GM19438 (cell line): ENCODE measurements around the gene PALD1.
"Not testable (repeated sequence)": the region's sequence is repeated elsewhere in the genome, so short reads cannot be mapped to it uniquely, and the experiment has no call there.

ENCODE experiments used
- ATAC-seq: cut with Tn5 transposase; IDR thresholded peaks from one replicate; pipeline ENCODE4 v1.9.1; 2021; ENCODE audit warnings: low read depth; ENCODE audit not compliant: unreplicated experiment

The PALD1 gene

GRCh38 chr10:70481831-70482530, 3.4 kb downstream of the PALD1 start:
- ATAC-seq: no peak

- no peak for ATAC-seq
These were observed 4.6 kb downstream of the PALD1 start for GRCh38 chr10:70482982-70483760.

DNA sequence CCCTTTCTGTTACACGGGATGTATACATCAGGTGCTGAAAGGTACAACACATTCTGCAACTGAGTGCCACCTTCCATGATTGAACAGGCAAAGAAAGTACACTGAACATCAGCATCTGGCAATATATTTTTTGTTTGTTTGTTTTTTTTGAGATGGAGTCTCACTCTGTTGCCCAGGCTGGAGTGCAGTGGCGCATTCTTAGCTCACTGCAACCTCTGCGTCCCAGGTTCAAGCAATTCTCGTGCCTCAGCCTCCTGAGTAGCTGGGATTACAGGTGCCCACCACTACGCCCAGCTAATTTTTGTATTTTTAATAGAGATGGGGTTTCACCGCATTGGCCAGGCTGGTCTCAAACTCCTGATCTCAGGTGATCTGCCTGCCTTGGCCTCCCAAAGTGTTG, 5.3 kb downstream of the PALD1 start:
- not testable (repeated sequence) for ATAC-seq

DNA sequence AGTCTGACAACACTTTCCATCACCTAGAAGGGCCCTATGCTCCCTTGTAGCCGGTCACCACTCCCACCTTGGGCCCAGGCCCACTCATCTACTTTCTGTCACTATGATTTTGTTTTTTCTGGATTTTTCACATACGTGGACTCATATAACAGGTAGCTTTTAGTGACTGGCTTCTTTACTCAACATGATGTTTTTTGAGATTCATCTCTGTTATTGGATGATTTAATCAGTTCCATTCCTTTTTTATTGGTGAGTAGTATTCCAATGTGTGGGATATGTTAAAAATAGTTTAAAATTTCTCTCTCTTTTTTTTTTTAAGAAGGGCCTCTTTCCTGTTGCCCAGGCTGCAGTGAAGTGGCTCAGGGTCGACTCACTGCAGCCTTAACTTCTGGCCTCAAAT, 9.3 kb downstream of the PALD1 start:
- ATAC-seq: no peak

DNA sequence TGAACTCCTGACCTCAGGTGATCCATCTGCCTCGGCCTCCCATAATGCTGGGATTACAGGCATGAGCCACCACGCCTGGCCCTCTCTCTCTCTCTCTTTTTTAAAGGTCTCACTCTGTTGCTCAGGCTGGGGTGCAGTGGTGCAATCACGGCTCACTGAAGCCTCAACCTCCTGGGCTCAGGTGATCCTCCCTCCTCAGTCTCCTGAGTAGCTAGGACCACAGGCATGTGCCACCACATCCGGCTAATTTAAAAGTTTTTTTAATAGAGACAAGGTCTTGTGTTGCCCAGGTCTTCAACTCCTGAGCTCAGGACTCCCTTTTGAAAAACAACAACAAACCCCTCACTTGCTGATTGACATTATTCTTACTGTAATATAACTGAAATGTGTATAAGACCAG, 11.6 kb downstream of the PALD1 start:
- no peak for ATAC-seq

- no peak for ATAC-seq
These were observed 13.0 kb downstream of the PALD1 start for GRCh38 chr10:70491614-70492013.

- ATAC-seq: no peak
These were observed 14.5 kb downstream of the PALD1 start for GRCh38 chr10:70492786-70493659.

DNA sequence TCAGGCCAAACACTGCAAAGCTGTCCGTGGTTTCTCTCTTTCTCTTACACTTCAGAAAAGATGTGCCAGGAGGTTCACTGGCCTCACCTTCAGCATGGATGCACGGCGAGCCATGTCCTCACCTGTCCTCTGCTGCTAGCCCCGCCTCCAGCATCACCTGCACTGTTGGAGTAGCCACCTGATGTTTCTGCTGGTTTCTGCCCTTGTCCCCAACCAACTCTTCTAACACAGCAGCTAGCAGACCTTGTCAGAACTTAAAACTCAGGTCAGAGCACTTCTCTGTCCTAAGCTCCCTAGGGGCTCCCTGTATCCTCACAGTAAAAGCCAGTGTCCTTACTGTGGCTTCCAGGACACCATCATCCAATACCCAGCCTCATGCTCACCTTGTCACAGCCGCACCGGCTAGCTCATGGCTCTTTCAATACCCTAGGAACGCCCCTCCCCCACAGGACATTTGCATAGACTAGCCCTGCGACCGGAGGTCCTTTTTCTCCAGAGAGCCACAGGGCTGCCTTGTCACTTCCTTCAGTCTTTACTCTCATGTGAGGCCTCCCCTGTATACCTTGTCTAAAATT, 15.2 kb downstream of the PALD1 start:
- peak; percentile 67 for ATAC-seq

DNA sequence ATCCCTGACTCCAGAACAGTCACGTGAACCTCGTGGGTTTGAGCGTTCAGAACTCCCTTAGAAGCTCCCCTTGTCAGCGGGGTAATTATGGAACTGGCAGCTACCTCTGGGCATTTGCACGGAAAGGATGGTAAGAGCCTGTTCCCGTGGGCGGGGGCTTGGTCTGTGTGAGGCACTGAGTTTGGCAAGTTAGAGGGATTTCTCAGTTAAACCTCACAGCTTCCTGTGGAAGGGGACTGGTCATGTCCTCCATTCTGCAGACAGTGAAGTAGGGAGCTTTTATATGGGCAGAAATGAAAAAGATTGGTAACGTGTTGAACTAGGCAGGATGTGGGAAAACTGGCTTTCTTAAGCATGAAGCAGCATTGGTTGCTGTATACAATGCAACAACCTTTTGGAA, 16.0 kb downstream of the PALD1 start:
- no peak for ATAC-seq

- ATAC-seq: no peak
These were observed 16.4 kb downstream of the PALD1 start for GRCh38 chr10:70494966-70495365.

DNA sequence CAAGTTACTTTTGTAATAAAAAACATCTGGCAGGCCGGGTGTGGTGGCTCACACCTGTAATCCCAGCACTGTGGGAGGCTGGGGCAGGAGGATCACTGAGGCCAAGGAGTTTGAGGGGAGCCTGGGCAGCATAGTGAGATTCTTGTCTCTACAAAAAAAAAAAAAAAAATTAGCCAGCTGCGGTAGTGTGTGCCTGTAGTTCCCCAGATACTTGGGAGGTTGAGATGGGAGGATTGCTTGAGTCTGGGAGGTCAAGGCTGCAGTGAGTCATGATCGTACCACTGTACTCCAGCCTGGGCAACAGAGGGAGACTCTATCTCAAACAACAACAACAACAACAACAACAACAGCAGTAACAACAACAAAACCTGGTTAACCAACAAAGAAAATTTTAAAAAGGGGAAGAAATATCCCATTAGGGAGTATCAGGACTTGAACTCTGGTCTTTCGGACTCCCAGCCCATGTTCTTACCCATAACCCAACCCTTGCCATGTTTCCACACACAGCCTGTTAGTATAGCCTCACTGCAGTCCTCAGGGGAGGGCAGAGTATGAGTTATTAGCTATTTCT, 17.2 kb downstream of the PALD1 start:
- ATAC-seq: no peak

DNA sequence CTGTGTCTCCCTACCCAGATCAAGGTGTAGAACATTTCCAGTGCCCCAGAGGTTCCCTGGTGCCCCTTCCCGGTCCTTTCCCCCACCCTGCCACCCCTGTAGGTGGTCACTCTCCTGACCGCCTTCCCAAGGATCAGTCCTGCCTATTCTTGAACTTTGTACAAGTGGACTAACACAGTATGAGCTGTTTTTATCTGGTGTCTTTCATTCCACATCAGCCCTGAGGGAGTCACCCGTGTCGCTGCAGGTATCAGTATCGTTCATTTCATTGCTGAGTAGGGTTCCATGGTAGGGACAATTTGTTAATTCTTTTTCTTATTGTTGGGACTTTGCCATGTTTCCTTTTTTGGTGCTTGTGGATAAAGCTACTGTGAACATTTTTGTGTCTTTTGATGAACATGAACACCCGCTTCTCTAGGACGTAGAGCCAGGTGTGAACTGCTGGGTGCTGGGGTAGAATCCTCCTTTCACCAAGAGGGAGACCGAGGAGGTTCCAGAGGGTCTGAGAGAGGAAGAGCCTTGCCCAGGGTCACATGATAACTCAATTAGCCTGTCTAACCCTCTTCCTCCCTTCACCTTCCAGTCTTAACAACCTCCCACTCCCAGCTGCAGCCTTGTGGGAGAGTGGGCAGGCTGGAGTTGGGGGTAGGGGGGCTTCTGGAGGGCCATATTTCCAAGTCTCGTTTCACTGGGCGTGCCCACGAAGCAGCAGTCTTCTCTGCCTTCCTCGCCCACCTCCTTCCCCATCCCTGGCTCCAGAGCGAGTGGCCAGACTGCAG, 18.0 kb downstream of the PALD1 start:
- ATAC-seq: no peak

GRCh38 chr10:70497120-70497545, 18.6 kb downstream of the PALD1 start:
- no peak for ATAC-seq

- ATAC-seq: no peak
These were observed 20.6 kb downstream of the PALD1 start for GRCh38 chr10:70498970-70499835.

GRCh38 chr10:70499836-70500167, 21.2 kb downstream of the PALD1 start:
- ATAC-seq: no peak

- ATAC-seq: no peak
These were observed 21.8 kb downstream of the PALD1 start for GRCh38 chr10:70500368-70500767.

- no peak for ATAC-seq
These were observed 22.3 kb downstream of the PALD1 start for GRCh38 chr10:70500812-70501301.

GRCh38 chr10:70502406-70502805, 23.8 kb downstream of the PALD1 start:
- no peak for ATAC-seq

DNA sequence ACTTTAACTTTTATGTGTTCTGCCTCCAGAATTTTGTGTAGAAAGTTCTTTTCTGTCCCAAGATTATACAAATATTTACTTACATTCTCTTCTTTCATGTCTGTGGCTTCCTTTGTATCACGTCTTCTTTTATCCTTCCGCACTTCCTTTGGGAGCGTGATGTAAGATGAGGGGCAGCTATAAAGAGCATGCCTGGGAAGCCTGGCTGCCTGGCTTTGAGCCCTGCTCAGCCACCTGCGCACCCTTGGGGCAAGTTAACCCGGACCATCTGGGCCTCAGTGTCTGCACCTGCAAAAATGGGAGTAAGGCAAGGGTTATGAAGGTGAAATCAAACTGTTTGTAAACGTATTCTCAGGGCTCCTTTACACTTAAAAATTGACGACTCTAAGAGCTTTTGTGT, 25.2 kb downstream of the PALD1 start:
- ATAC-seq: no peak
